ENCODE data around the gene TAS2R16.

GRCh38 chr7:123026251-123026650 lies 30.8 kb upstream of the TAS2R16 start:
- TF ChIP-seq CTCF (IDR thresholded peaks at IDR 0.05) (no peak), POLR2AphosphoS5 (IDR thresholded peaks at IDR 0.05) (no peak), EP300 (IDR thresholded peaks at IDR 0.05) (no peak), POLR2A (IDR thresholded peaks at IDR 0.05) (no peak)
